Subcutaneous adipose tissue (tissue), 4 donors: ENCODE data around the gene PCSK9. TPM values are rescaled to one million over a fixed set of nuclear protein-coding genes. Genes with fewer than 3 reads are reported as not detected.

Source experiments
- total RNA-seq, 4 donors: library from RNA; depleted of rRNA; stranded (reverse); fragments of >200 nt; gene quantifications; one replicate each; pipeline ENCODE4 v1.1.0, GENCODE V29; 2016
- TF ChIP-seq, protein P1 (sequence below): fragments of 450-650 bp; IDR thresholded peaks from one replicate; pipeline ENCODE4 v1.5.1; 2016; ENCODE audit warnings: low read depth, mild to moderate bottlenecking, control low read depth, antibody characterized with exemption, moderate library complexity

The PCSK9 gene
- total RNA-seq, 4 donors from 2014 or later = not detected

DNA sequence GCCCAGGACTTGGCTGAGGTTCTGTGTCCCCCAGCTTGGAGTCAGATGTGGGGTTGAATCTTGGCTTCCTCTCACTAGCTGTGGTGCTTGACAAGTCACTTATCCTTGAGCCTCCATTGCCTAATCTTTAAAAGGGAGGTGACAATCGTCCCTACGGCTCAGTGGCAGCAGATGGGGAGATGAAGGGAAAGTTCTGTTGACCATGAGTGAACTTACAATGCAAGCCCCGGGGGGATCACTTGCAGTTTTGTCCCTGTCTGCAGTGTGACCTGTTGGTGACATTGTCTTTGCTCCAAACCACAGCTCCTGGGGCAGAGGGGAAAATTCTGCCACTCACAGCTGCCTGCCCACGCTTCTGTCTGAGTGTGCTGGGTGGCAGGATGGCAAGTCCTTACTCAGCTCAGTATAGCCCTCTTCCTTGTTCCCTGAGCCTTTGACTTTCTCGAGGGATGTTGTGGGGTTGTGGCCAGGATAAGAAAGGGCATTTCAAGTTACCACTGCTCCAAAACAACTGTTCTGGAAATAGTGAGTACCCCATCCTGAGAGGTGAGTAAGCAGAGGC, 1.7 kb downstream of the PCSK9 start:
- TF ChIP-seq, protein P1, sequence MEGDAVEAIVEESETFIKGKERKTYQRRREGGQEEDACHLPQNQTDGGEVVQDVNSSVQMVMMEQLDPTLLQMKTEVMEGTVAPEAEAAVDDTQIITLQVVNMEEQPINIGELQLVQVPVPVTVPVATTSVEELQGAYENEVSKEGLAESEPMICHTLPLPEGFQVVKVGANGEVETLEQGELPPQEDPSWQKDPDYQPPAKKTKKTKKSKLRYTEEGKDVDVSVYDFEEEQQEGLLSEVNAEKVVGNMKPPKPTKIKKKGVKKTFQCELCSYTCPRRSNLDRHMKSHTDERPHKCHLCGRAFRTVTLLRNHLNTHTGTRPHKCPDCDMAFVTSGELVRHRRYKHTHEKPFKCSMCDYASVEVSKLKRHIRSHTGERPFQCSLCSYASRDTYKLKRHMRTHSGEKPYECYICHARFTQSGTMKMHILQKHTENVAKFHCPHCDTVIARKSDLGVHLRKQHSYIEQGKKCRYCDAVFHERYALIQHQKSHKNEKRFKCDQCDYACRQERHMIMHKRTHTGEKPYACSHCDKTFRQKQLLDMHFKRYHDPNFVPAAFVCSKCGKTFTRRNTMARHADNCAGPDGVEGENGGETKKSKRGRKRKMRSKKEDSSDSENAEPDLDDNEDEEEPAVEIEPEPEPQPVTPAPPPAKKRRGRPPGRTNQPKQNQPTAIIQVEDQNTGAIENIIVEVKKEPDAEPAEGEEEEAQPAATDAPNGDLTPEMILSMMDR = no peak

DNA sequence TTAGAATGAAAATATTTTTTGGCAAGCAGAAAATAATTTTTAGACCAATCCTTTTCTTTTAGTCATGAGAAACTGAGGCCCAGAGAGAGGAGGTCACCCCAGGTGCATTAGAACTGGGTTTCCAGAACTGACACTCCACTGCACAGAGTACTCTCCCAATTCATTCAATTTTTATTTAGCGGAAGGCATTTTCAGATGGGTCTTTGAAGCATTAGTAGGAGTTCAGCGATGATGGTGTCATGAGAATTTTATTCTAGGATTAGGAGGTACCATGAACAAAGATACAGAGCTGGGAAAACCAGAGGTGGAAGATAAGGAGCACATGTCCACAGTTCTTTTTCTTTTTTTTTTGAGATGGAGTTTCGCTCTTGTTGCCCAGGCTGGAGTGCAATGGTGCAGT, 2.3 kb downstream of the PCSK9 start:
- TF ChIP-seq, protein P1 = no peak

DNA sequence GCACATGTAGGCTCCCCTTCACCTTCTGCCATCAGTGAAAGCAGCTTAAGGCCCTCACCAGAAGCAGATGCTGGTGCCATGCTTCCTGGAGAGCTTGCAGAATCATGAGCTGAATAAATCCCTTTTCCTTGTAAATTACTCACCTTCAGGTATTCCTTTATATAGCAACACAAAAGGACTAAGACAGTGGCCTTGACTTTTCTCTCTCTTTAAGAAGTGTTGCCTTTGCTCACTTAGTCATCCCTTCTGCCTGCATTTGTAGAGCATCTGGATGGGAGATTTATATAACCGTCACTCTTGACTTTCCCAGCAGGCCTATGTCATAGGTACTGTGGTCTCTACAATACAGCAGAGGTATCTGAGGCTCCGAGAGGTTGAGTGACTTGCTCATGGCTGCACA, 3.7 kb downstream of the PCSK9 start:
- TF ChIP-seq, protein P1 = no peak

DNA sequence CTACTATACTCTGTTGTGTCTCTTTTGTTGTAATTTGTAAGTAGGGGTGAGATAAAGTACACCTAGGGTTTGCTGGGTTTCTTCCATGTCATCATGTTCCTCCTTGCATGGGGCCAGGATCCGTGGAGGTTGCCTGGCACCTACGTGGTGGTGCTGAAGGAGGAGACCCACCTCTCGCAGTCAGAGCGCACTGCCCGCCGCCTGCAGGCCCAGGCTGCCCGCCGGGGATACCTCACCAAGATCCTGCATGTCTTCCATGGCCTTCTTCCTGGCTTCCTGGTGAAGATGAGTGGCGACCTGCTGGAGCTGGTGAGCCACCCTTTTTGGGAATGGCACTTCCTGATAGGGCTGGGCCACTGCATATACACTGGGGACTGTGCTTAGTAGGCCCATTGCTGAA, 4.4 kb downstream of the PCSK9 start:
- TF ChIP-seq, protein P1 = no peak

DNA sequence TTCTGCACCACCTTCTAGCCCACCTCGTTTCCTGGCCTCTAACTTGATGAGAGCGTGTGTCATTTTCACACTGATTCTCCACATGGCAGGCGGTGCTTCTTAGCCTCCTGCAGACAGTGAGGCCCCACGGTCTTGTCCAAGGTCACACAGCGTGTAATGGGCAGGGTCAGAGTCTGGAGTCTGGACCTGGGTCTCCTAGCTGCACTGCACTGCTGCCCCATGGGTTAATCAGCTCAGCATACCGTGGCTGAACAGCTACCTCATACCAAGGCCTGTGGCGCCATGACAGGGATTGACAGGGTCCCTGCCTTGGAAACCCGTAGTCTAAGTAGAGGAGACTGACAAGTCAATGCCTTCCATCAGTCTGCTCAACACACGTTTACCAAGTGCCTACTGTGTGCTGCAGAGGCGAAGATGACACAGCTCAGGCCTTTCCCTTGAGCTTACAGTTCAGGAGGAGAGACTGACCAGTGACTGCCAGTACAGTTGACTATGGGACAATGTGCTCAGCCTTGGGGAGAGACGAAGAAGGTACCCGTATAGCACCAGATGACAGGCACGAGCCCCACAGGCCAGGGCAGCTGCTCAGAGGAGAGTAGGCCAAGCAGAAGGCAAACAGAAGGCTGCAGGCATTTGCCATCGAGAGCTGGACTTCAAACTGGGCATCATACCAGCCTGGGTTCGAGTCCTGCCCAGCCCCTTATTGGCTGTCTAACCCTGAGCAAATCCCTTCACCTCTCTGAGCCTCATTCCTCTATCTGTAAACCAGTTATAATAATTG, 5.5 kb downstream of the PCSK9 start:
- TF ChIP-seq, protein P1 = no peak

DNA sequence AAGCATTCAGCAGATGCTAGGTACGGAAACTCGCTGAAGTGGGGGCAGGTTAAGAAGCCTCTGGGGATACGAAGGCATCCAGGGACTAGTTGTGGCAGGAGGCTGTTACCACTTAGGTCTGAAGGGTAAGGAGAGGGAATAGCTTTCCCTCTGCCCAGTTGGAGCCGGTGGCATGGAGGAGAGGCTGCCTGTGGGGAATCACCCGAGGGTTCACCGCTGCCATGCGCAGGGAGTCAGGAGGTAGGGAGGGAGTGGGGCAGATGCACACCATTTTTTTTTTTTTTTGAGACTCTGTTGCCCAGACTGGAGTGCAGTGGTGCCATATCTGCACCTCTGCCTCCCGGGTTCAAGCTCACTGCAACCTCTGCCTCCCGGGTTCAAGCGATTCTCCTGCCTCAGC, 6.1 kb downstream of the PCSK9 start:
- TF ChIP-seq, protein P1 = no peak

DNA sequence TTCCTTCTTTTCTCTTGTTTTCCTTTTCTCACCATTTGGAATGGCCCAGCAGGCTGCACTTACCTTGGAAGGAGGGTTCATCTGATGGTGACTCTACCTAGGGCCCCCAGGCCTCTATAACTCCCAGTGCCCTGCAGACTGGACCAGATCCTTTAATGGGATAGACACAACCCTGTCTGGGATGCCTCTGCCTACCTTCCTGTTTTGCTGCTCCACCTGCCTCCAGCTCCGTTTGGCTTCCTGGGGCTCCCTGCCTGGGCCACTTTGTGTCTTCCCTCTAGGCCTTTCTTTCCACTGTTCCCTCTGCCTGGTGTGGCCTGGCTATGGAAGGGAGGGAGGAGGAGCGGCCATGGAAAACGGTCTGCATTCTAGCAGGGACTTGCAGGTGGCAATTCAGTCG, 7.5 kb downstream of the PCSK9 start:
- TF ChIP-seq, protein P1 = no peak
